DOHH2 (cell line): ENCODE results near the gene ACP2.
"Not testable (repeated sequence)": the region's sequence is repeated elsewhere in the genome, so short reads cannot be mapped to it uniquely, and the experiment has no call there.

ENCODE experiments used
- H3F3A ChIP-seq: fragments of 200-600 bp; sonication (generic), shearing (Covaris generic); 2 replicates; pipeline ENCODE4 v1.6.0; 2016; ENCODE audit warnings: antibody characterized with exemption, mild to moderate bottlenecking; ENCODE audit not compliant: control insufficient read depth, insufficient read depth
- H3K27ac ChIP-seq: fragments of 200-600 bp; sonication (generic); 2 replicates; pipeline ENCODE4 v1.5.1; 2014; ENCODE audit warnings: low read depth, mild to moderate bottlenecking, low read length, moderate library complexity
- H3K27me3 ChIP-seq: fragments of 200-600 bp; sonication (generic); 2 replicates; pipeline ENCODE4 v1.6.1; 2014; ENCODE audit warnings: mild to moderate bottlenecking, low read length, mixed read lengths; ENCODE audit not compliant: control insufficient read depth
- H3K36me3 ChIP-seq: fragments of 200-600 bp; sonication (generic); 2 replicates; pipeline ENCODE4 v1.6.1; 2014; ENCODE audit warnings: mild to moderate bottlenecking, low read length, moderate library complexity, mixed read lengths; ENCODE audit not compliant: control insufficient read depth
- H3K4me1 ChIP-seq: fragments of 200-600 bp; sonication (generic); 2 replicates; pipeline ENCODE4 v1.6.1; 2014; ENCODE audit warnings: mild to moderate bottlenecking, low read length, mixed read lengths; ENCODE audit not compliant: control insufficient read depth
- H3K4me2 ChIP-seq: fragments of 200-600 bp; sonication (generic); 2 replicates; pipeline ENCODE4 v1.6.0; 2014; ENCODE audit warnings: mild to moderate bottlenecking, low read length, moderate library complexity
- H3K4me3 ChIP-seq: fragments of 200-600 bp; sonication (generic); 2 replicates; pipeline ENCODE4 v1.5.1; 2014; ENCODE audit warnings: mild to moderate bottlenecking, low read length, mixed read lengths
- H3K79me2 ChIP-seq: fragments of 200-600 bp; sonication (generic); 2 replicates; pipeline ENCODE4 v1.6.1; 2014; ENCODE audit warnings: mild to moderate bottlenecking, low read length, mixed read lengths; ENCODE audit not compliant: control insufficient read depth
- H3K9me2 ChIP-seq: fragments of 200-600 bp; sonication (generic); replicated peaks from 2 replicates; pipeline ENCODE4 v1.6.1; 2014; ENCODE audit warnings: mild to moderate bottlenecking, low read length, mixed read lengths; ENCODE audit not compliant: control insufficient read depth
- H3K9me3 ChIP-seq: fragments of 200-600 bp; sonication (generic); 2 replicates; pipeline ENCODE4 v1.6.1; 2014; ENCODE audit warnings: antibody characterized with exemption, low read length, mixed read lengths; ENCODE audit not compliant: control insufficient read depth, insufficient read depth
- H4K20me1 ChIP-seq: fragments of 200-600 bp; sonication (generic); 2 replicates; pipeline ENCODE4 v1.6.0; 2014; ENCODE audit warnings: low read depth, mild to moderate bottlenecking, antibody characterized with exemption, low read length, moderate library complexity; ENCODE audit not compliant: control insufficient read depth, insufficient read depth
- CTCF ChIP-seq: fragments of 200-600 bp; sonication (generic); IDR thresholded peaks from one replicate; pipeline ENCODE4 v1.5.1; 2014; ENCODE audit warnings: antibody characterized with exemption, mild to moderate bottlenecking, low read depth, low read length; ENCODE audit not compliant: poor library complexity, severe bottlenecking
- EZH2phosphoT487 ChIP-seq: fragments of 200-600 bp; sonication (generic); IDR thresholded peaks from 2 replicates; pipeline ENCODE4 v1.6.1; 2017; ENCODE audit warnings: borderline replicate concordance, mild to moderate bottlenecking, antibody characterized with exemption, low read length, moderate library complexity, mixed read lengths

The ACP2 gene

GRCh38 chr11:47207459-47207858 lies 41.2 kb downstream of the ACP2 start:
- H3K4me1 ChIP-seq: no peaks in the 10 kb centered on the region
- H3K79me2 ChIP-seq: no peaks in the 10 kb centered on the region

GRCh38 chr11:47206577-47206976 lies 42.0 kb downstream of the ACP2 start:
- not testable (repeated sequence) for H4K20me1 ChIP-seq, H3K27ac ChIP-seq, H3K9me3 ChIP-seq, H3K4me2 ChIP-seq, H3K9me2 ChIP-seq, H3K36me3 ChIP-seq, H3K4me1 ChIP-seq, H3K4me3 ChIP-seq, H3F3A ChIP-seq, H3K79me2 ChIP-seq, H3K27me3 ChIP-seq

More at GRCh38 chr11:47207459-47207858, 41.2 kb downstream of the ACP2 start:
- H3F3A ChIP-seq: no peaks in the 10 kb centered on the region
- H3K27ac ChIP-seq: no peak overlapping the region
- TF ChIP-seq CTCF: no peak
- TF ChIP-seq EZH2phosphoT487: no peak
- H3K4me3 ChIP-seq: no peak overlapping the region
- no peaks in the 10 kb centered on the region for H4K20me1 ChIP-seq
- no peak overlapping the region for H3K4me2 ChIP-seq
- H3K36me3 ChIP-seq: no peaks in the 10 kb centered on the region
- no peaks in the 10 kb centered on the region for H3K9me2 ChIP-seq
- H3K9me3 ChIP-seq: no peaks in the 10 kb centered on the region
- H3K27me3 ChIP-seq: peaks cover 2% of the 10 kb centered on the region; the same call in 1 of the 2 replicates

- no peaks in the 10 kb centered on the region for H3F3A ChIP-seq
- no peak for TF ChIP-seq CTCF
- no peak for TF ChIP-seq EZH2phosphoT487
- H3K27ac ChIP-seq: no peak overlapping the region
- no peaks in the 10 kb centered on the region for H3K4me1 ChIP-seq
- H3K4me3 ChIP-seq: no peak overlapping the region
- no peak overlapping the region for H3K4me2 ChIP-seq
- no peaks in the 10 kb centered on the region for H3K79me2 ChIP-seq
- H3K27me3 ChIP-seq: peaks cover 6% of the 10 kb centered on the region; the same call in 1 of the 2 replicates
- H3K36me3 ChIP-seq: no peaks in the 10 kb centered on the region
- H3K9me2 ChIP-seq: no peaks in the 10 kb centered on the region
- no peaks in the 10 kb centered on the region for H4K20me1 ChIP-seq
- H3K9me3 ChIP-seq: no peaks in the 10 kb centered on the region
Observed at GRCh38 chr11:47204637-47204989, 44.0 kb downstream of the ACP2 start.

DNA sequence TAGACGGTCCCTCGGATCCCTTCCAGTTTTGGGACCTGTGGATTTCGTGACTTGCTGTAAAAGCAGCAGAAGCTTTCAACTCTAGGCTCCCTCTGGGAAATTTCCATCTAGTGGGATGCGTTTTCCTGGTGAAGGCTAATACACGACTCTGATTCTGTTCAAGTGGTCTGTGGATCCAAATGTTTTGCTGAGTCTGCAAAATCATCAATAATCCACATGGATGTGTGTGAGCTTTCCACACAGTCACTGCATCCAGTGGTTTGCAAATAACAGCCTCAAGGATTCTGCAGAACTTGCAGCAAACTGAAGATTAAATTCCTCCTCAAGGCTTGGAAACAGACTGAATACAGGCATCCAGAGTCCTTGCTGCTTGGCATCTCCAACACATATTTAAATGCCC lies 46.0 kb downstream of the ACP2 start:
- H3K27ac ChIP-seq: no peak overlapping the region
- H3K9me2 ChIP-seq: no peaks in the 10 kb centered on the region
- no peak overlapping the region for H3K4me3 ChIP-seq
- no peaks in the 10 kb centered on the region for H3K4me1 ChIP-seq
- H3K36me3 ChIP-seq: no peaks in the 10 kb centered on the region
- no peaks in the 10 kb centered on the region for H3F3A ChIP-seq
- no peaks in the 10 kb centered on the region for H4K20me1 ChIP-seq
- H3K27me3 ChIP-seq: peaks cover 6% of the 10 kb centered on the region; the same call in 1 of the 2 replicates
- no peak overlapping the region for H3K4me2 ChIP-seq
- no peaks in the 10 kb centered on the region for H3K79me2 ChIP-seq
- no peaks in the 10 kb centered on the region for H3K9me3 ChIP-seq
- TF ChIP-seq EZH2phosphoT487 (no peak), CTCF (no peak)
